HG03520 (cell line): ENCODE measurements around the gene VIM.
"Not testable (repeated sequence)": the region's sequence is repeated elsewhere in the genome, so short reads cannot be mapped to it uniquely, and the experiment has no call there.

ENCODE experiments used
- ATAC-seq: cut with Tn5 transposase; IDR thresholded peaks from one replicate; pipeline ENCODE4 v1.9.1; 2021; ENCODE audit warnings: mild to moderate bottlenecking, moderate library complexity; ENCODE audit not compliant: unreplicated experiment

Gene VIM

GRCh38 chr10:17231788-17232187 is 3.7 kb downstream of the VIM start:
- no peak for ATAC-seq

GRCh38 chr10:17232276-17232960 is 4.4 kb downstream of the VIM start:
- ATAC-seq = no peak

DNA sequence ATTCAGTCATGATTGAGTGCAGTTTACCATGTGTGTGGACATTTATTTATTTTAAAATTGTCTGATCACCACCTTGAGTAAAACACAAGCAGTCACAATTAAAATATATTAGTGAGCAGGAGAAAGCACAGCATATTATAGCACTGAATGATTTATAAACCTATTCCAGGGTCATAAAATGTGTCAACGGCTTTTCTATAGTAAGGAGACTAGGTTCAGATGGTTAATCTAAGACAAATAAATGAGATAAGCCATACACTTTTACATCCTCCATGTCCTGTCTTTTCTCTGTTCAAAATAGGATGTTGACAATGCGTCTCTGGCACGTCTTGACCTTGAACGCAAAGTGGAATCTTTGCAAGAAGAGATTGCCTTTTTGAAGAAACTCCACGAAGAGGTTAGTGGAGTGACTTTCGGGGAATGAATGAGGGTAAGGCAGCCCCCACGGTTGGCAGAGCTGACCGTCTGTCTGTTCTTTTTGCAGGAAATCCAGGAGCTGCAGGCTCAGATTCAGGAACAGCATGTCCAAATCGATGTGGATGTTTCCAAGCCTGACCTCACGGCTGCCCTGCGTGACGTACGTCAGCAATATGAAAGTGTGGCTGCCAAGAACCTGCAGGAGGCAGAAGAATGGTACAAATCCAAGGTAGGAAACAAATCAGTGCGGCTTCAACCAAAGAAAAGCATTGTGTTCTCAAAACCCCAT is 5.4 kb downstream of the VIM start:
- ATAC-seq = no peak

- no peak for ATAC-seq
These were observed 6.4 kb downstream of the VIM start for GRCh38 chr10:17234431-17234945.

- ATAC-seq = no peak
These were observed 7.1 kb downstream of the VIM start for GRCh38 chr10:17235136-17235535.

- no peak for ATAC-seq
These were observed 8.6 kb downstream of the VIM start for GRCh38 chr10:17236468-17237148.

DNA sequence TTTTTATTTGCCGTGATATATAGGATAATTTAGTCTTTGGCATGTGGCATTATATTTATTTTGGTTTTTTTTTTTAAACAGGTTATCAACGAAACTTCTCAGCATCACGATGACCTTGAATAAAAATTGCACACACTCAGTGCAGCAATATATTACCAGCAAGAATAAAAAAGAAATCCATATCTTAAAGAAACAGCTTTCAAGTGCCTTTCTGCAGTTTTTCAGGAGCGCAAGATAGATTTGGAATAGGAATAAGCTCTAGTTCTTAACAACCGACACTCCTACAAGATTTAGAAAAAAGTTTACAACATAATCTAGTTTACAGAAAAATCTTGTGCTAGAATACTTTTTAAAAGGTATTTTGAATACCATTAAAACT is 9.1 kb downstream of the VIM start:
- ATAC-seq = no peak

DNA sequence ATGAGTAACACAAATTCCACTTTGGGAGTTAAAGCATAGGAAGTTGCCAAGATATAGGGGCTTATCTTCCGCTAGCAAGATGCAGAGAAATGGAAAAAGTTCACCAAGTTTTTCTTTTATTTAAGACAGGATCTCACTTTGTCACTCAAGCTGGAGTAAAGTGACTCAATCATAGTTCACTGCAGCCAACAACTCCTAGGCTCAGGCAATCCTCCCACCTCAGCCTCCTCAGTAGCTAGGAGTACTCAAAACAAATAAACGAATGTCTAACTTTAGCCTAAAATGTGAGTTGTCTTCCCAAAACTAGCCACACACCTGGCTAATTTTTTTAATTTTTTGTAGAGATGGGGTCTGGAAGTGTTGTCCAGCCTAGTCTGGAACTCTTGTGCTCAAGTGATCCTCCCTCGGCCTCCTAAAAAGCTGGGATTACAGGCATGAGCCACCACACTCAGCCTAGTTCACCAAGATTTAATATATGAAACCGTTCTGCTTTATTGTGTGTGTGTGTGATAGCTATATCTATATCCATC is 9.9 kb downstream of the VIM start:
- ATAC-seq = no peak

DNA sequence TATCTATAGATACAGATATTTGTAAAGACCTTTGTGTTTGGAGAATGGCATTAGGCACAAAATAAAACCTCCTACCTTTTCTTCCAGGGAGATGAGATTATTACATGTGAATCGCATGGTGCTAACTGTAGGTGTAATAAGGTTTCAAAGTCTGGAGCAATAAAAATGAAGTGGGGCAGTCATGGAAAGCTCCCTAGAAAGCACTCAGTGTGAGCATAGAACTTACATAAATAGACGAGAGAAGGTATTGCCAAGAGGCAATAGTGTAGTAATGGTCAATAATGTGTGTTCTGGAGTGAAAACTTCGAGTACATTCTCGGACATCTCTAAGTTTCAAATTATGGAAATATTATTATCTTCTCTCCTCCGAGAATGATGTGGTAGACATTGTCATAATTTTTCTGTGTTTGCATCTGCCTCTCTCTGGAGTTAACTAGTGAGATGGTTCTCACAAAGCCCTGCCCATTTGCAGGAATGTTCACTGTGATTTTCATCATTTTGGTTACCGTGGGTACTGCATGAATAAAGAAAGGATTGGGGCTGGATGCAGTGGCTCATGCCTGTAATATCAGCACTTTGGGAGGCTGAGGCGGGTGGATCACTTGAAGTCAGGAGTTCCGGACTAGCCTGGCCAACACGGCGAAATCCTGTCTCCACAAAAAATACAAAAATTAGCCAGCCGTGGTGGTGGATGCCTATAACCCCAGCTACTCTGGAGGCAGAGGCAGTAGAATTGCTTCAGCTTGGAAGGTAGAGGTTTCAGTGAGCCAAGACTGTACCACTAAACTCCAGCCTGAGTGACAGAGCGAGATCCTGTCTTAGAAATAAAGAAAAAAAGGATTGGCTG is 10.6 kb downstream of the VIM start:
- no peak for ATAC-seq

- ATAC-seq = no peak
These were observed 11.5 kb downstream of the VIM start for GRCh38 chr10:17239345-17240085.

DNA sequence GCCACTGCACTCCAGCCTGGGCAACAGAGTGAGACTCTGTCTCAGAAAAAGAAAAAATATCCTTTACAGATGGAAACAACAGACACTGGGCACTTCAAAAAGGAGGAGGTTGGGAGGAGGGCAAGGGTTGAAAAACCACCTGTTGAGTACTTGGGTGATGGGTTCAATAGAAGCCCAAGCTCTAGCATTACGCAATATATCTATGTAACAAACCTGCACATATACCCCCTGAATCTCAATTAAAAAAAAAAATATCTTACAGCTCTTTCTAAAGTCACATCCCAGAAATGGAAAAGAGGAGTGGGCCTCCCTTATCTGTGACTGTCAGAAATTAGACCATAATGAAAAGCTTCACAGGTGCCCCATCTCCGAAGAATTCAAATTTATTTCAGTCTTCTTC is 12.1 kb downstream of the VIM start:
- no peak for ATAC-seq

DNA sequence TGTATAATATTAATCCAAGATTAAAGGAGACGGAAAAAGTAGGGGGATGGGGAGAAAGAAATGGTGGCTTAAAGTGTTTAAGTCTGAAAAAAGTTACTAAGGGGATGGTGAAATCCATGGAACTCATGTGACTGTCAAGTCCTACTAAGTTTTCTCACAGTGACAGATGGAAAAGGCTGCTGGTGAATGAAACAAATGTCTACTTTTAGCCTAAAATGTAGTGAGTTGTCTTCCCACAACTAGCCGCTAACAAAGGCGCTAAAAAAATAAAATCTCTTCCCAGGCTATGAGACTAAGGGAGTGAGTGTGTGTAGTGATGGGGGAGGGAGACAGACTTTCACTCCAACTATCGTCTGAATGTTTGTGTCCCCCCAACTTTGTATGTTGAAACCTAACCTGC is 12.6 kb downstream of the VIM start:
- no peak for ATAC-seq

- ATAC-seq = no peak
These were observed 13.7 kb downstream of the VIM start for GRCh38 chr10:17241611-17242333.

- ATAC-seq = no peak
These were observed 16.8 kb downstream of the VIM start for GRCh38 chr10:17244700-17245365.

DNA sequence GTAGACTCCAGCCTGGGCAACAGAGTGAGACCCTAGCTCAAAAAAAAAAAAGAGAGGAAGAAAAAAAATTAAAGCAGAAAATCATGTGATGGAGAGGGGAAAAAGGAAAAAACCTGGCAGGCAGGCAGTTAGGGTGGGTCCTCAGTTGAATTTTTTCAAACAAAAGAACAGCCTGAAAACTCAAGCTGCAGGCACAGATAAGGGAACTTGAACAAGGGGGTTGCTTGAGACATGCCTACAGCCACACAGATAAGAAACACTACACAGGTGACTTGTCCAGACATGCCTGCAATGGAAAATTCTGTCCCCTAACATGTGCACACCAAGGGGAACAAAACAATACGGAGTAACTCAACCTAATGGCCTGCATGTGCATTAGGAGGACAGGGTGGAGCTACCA is 19.2 kb downstream of the VIM start:
- no peak for ATAC-seq

- ATAC-seq = no peak
These were observed 20.9 kb downstream of the VIM start for GRCh38 chr10:17248964-17249363.

GRCh38 chr10:17249820-17250219 is 21.8 kb downstream of the VIM start:
- ATAC-seq = no peak

DNA sequence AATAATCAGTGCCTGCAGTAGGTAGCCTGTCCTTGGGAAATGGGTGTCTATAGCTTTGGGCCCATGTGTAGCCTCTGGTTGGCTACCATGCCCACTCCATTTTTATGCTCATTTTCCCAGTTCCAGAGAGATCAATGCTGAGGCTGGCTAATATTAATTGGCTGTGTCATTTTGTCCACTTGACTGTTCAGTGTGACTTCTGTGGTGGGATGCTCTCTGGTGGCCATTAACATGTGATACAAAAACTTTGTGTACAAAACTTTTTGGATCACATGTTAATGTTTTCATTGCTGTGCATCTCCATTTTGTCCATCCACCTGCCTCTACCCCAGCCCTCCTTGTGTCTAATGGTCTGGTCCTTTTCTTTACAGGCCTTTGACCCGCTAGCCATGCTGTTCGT is 22.7 kb downstream of the VIM start:
- no peak for ATAC-seq

- ATAC-seq = not testable (repeated sequence)
These were observed 26.6 kb downstream of the VIM start for GRCh38 chr10:17254543-17255050.
